HCT116 (cell line): Measurements from ENCODE around the gene ACP1.

Source experiments
- EGR1 ChIP-seq: IDR thresholded peaks from 2 replicates; pipeline ENCODE4 v1.6.1; 2012; ENCODE audit warnings: low read depth
- EZH2 ChIP-seq: fragments of 200-600 bp; sonication (generic); IDR thresholded peaks from 2 replicates; pipeline ENCODE4 v1.6.1; 2017; ENCODE audit warnings: antibody characterized with exemption, mixed run types
- POLR2A ChIP-seq: IDR thresholded peaks from 2 replicates; pipeline ENCODE4 v1.7.0; 2011; ENCODE audit warnings: borderline replicate concordance; ENCODE audit not compliant: insufficient read depth, insufficient read length; ENCODE audit errors: extremely low read depth
- POLR2AphosphoS5 ChIP-seq: IDR thresholded peaks from 2 replicates; pipeline ENCODE4 v1.6.1; 2011; ENCODE audit warnings: mild to moderate bottlenecking, low read depth, low read length, moderate library complexity
- ZFX ChIP-seq: fragments of 450-650 bp; IDR thresholded peaks from 2 replicates; pipeline ENCODE4 v1.6.1; 2017
- ZNF274 ChIP-seq: fragments of 200-500 bp; sonication (Bioruptor generic); IDR thresholded peaks from 2 replicates; pipeline ENCODE4 v1.6.1; 2014; ENCODE audit warnings: mild to moderate bottlenecking, low read depth, low read length, inconsistent platforms
- TF ChIP-seq, protein P1 (sequence below), 3 experiments: fragments of 200-600 bp in 1 of 3; sonication (generic) in 1 of 3; IDR thresholded peaks in 2 of 3; conservative IDR thresholded peaks in 1 of 3; 2 replicates each; pipeline ENCODE4 v1.5.1; 2012 to 2017; ENCODE audit warnings: low read depth in 2 of 3, low read length in 2 of 3, antibody characterized with exemption in 1 of 3, borderline replicate concordance in 1 of 3, control low read depth in 1 of 3, mild to moderate bottlenecking in 1 of 3, mixed read lengths in 1 of 3, mixed run types in 1 of 3, moderate library complexity in 1 of 3; ENCODE audit not compliant: insufficient read depth in 1 of 3
- TF ChIP-seq, protein P2 (sequence below): IDR thresholded peaks from 2 replicates; pipeline ENCODE4 v1.6.1; 2011; ENCODE audit warnings: mild to moderate bottlenecking, low read length, moderate library complexity; ENCODE audit not compliant: insufficient replicate concordance; ENCODE audit errors: extremely low read depth
- TF ChIP-seq, protein P3 (sequence below): IDR thresholded peaks from 2 replicates; pipeline ENCODE4 v1.6.1; 2012; ENCODE audit warnings: low read depth
- TF ChIP-seq, protein P4 (sequence below): IDR thresholded peaks from 2 replicates; pipeline ENCODE4 v1.6.1; 2012

DNA sequence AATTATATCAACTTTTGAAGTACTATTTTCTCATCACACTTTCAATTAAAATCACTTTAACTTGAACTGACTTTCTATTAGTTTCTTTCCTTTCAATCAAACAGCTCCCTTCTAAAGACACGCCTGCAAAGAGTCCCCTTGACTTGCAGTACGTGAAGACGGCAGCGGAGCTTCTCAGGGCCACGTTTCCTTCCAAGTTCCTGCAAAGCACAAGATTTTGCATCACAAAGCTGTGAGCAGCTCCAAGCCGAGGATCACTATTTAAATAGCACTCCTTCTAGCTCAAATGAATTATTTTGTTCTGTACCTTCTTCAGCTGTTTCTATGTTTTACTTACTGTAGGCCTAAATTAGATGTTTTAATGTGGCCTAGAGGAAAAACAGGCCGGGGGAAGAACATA lies 31.7 kb upstream of the ACP1 start:
- TF ChIP-seq, protein P1, sequence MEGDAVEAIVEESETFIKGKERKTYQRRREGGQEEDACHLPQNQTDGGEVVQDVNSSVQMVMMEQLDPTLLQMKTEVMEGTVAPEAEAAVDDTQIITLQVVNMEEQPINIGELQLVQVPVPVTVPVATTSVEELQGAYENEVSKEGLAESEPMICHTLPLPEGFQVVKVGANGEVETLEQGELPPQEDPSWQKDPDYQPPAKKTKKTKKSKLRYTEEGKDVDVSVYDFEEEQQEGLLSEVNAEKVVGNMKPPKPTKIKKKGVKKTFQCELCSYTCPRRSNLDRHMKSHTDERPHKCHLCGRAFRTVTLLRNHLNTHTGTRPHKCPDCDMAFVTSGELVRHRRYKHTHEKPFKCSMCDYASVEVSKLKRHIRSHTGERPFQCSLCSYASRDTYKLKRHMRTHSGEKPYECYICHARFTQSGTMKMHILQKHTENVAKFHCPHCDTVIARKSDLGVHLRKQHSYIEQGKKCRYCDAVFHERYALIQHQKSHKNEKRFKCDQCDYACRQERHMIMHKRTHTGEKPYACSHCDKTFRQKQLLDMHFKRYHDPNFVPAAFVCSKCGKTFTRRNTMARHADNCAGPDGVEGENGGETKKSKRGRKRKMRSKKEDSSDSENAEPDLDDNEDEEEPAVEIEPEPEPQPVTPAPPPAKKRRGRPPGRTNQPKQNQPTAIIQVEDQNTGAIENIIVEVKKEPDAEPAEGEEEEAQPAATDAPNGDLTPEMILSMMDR (IDR thresholded peaks at IDR 0.05 in 2 of 3, conservative IDR thresholded peaks at IDR 0.05 in 1 of 3; ENCODE audit: borderline replicate concordance in 1 of 3, insufficient read depth in 1 of 3, low read depth in 2 of 3, low read length in 2 of 3): no peak
- TF ChIP-seq ZFX (no peak), EGR1 (no peak), ZNF274 (no peak), POLR2A (no peak), POLR2AphosphoS5 (no peak), EZH2 (no peak)
- TF ChIP-seq, protein P2, sequence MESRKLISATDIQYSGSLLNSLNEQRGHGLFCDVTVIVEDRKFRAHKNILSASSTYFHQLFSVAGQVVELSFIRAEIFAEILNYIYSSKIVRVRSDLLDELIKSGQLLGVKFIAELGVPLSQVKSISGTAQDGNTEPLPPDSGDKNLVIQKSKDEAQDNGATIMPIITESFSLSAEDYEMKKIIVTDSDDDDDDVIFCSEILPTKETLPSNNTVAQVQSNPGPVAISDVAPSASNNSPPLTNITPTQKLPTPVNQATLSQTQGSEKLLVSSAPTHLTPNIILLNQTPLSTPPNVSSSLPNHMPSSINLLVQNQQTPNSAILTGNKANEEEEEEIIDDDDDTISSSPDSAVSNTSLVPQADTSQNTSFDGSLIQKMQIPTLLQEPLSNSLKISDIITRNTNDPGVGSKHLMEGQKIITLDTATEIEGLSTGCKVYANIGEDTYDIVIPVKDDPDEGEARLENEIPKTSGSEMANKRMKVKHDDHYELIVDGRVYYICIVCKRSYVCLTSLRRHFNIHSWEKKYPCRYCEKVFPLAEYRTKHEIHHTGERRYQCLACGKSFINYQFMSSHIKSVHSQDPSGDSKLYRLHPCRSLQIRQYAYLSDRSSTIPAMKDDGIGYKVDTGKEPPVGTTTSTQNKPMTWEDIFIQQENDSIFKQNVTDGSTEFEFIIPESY: no peak
- TF ChIP-seq, protein P3, sequence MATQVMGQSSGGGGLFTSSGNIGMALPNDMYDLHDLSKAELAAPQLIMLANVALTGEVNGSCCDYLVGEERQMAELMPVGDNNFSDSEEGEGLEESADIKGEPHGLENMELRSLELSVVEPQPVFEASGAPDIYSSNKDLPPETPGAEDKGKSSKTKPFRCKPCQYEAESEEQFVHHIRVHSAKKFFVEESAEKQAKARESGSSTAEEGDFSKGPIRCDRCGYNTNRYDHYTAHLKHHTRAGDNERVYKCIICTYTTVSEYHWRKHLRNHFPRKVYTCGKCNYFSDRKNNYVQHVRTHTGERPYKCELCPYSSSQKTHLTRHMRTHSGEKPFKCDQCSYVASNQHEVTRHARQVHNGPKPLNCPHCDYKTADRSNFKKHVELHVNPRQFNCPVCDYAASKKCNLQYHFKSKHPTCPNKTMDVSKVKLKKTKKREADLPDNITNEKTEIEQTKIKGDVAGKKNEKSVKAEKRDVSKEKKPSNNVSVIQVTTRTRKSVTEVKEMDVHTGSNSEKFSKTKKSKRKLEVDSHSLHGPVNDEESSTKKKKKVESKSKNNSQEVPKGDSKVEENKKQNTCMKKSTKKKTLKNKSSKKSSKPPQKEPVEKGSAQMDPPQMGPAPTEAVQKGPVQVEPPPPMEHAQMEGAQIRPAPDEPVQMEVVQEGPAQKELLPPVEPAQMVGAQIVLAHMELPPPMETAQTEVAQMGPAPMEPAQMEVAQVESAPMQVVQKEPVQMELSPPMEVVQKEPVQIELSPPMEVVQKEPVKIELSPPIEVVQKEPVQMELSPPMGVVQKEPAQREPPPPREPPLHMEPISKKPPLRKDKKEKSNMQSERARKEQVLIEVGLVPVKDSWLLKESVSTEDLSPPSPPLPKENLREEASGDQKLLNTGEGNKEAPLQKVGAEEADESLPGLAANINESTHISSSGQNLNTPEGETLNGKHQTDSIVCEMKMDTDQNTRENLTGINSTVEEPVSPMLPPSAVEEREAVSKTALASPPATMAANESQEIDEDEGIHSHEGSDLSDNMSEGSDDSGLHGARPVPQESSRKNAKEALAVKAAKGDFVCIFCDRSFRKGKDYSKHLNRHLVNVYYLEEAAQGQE: no peak
- TF ChIP-seq, protein P4, sequence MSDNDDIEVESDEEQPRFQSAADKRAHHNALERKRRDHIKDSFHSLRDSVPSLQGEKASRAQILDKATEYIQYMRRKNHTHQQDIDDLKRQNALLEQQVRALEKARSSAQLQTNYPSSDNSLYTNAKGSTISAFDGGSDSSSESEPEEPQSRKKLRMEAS: no peak
